Activated T-cell treated with anti-CD3 and anti-CD28 coated beads, Interleukin-2, amount 50 U/mL, for 4 hours (primary cell): ENCODE measurements around the gene METTL15. TPM values are rescaled to one million over a fixed set of nuclear protein-coding genes. Genes with fewer than 3 reads are reported as not detected.
"Not testable (repeated sequence)": the region's sequence is repeated elsewhere in the genome, so short reads cannot be mapped to it uniquely, and the experiment has no call there.

Source experiments
- ATAC-seq, 2 donors: fragments of 200-7000 bp; cut with Tn5 transposase; one replicate each; pipeline ENCODE4 v1.10.0; 2021
- DNase-seq: peaks from one replicate; pipeline ENCODE4 v3.0.0-alpha.2; 2020
- H3K27me3 Mint-ChIP-seq: one replicate; pipeline ENCODE4 v1.8.0; 2021; ENCODE audit warnings: low read depth, mixed read lengths
- H3K36me3 Mint-ChIP-seq: one replicate; pipeline ENCODE4 v1.8.0; 2022; ENCODE audit warnings: mixed read lengths; ENCODE audit not compliant: insufficient read depth
- H3K4me1 Mint-ChIP-seq: one replicate; pipeline ENCODE4 v1.8.0; 2021; ENCODE audit warnings: low read depth, mixed read lengths
- H3K4me3 Mint-ChIP-seq: one replicate; pipeline ENCODE4 v1.8.0; 2021; ENCODE audit warnings: mild to moderate bottlenecking, moderate library complexity, mixed read lengths
- H3K9me3 Mint-ChIP-seq: one replicate; pipeline ENCODE4 v1.8.0; 2021; ENCODE audit warnings: mixed read lengths
- total RNA-seq, 3 donors: library from RNA; stranded (reverse); gene quantifications; one replicate each; pipeline ENCODE4 v1.2.1, GENCODE V29; 2021

METTL15 gene, protein sequence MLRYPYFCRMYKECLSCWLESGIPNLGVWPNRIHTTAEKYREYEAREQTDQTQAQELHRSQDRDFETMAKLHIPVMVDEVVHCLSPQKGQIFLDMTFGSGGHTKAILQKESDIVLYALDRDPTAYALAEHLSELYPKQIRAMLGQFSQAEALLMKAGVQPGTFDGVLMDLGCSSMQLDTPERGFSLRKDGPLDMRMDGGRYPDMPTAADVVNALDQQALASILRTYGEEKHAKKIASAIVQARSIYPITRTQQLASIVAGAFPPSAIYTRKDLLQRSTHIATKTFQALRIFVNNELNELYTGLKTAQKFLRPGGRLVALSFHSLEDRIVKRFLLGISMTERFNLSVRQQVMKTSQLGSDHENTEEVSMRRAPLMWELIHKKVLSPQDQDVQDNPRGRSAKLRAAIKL
- total RNA-seq: 10 to 100 TPM in 2 of 3 donors, 1 to 10 TPM in 1; 8.1 to 10.9 (median 10.2) TPM

- DNase-seq (peak; percentile 93), ATAC-seq (peak; percentile 97)
- peaks cover 2% of the 10 kb centered on the region for H3K36me3 Mint-ChIP-seq
- no peaks in the 10 kb centered on the region for H3K27me3 Mint-ChIP-seq
- H3K4me1 Mint-ChIP-seq: peaks cover 52% of the 10 kb centered on the region
- no peaks in the 10 kb centered on the region for H3K9me3 Mint-ChIP-seq
- H3K4me3 Mint-ChIP-seq: peak within 1 kb of the TSS; percentile 99
Observed at GRCh38 chr11:28107750-28108618, at the start of gene METTL15, which contains the start of gene KIF18A. TSS of gene METTL15 (plus strand) at chr11:28108388. CDS start at chr11:28113335, 4,947 bp downstream. TSS of gene KIF18A (minus strand) at chr11:28108156. CDS start at chr11:28097947, 10,209 bp downstream.

- Mint-ChIP-seq H3K4me3 (no peak overlapping the region), H3K36me3 (no peaks in the 10 kb centered on the region)
- no peak for ATAC-seq
Observed at GRCh38 chr11:28071305-28071704, 36.9 kb upstream of the METTL15 start.

DNA sequence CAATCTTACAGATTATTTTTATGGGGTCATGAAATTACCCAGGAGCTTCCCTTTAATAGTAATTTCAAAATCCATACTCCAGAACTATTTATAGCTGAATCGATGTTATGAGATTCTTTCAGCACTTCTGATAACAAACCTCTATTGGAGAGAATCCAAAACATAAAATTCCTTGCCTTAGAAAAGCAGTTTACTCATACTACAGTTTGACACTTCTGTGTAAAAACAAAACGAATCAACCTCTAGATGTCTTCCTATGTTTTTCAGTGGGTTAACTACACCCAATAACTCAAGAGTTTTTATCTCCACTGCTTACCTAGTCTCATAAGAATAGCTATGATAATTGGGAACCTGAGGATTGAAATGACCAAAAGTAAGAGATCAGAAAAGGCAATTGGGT, 35.9 kb upstream of the METTL15 start:
- Mint-ChIP-seq H3K27me3 (no peaks in the 10 kb centered on the region), H3K9me3 (no peaks in the 10 kb centered on the region), H3K4me1 (peaks cover 3% of the 10 kb centered on the region), H3K36me3 (no peaks in the 10 kb centered on the region), H3K4me3 (no peak overlapping the region)
- DNase-seq: no peak
- no peak for ATAC-seq

More at GRCh38 chr11:28071305-28071704, 36.9 kb upstream of the METTL15 start:
- no peak for DNase-seq
- Mint-ChIP-seq H3K4me1 (peaks cover 3% of the 10 kb centered on the region), H3K9me3 (no peaks in the 10 kb centered on the region), H3K27me3 (no peaks in the 10 kb centered on the region)

GRCh38 chr11:28077521-28077920, 30.7 kb upstream of the METTL15 start:
- no peak for ATAC-seq
- Mint-ChIP-seq H3K27me3 (no peaks in the 10 kb centered on the region), H3K9me3 (no peaks in the 10 kb centered on the region), H3K4me3 (no peak overlapping the region), H3K4me1 (peaks cover 3% of the 10 kb centered on the region), H3K36me3 (peaks cover 1% of the 10 kb centered on the region)
- no peak for DNase-seq

- Mint-ChIP-seq H3K4me3 (no peak overlapping the region), H3K36me3 (peaks cover 1% of the 10 kb centered on the region), H3K4me1 (no peaks in the 10 kb centered on the region), H3K27me3 (no peaks in the 10 kb centered on the region), H3K9me3 (no peaks in the 10 kb centered on the region)
- no peak for ATAC-seq
- DNase-seq: no peak
Observed at GRCh38 chr11:28083118-28083517, 25.1 kb upstream of the METTL15 start.

GRCh38 chr11:28086569-28086968, 21.6 kb upstream of the METTL15 start:
- ATAC-seq: no peak

GRCh38 chr11:28087192-28087591, 21.0 kb upstream of the METTL15 start:
- not testable (repeated sequence) for ATAC-seq

More at GRCh38 chr11:28086569-28086968, 21.6 kb upstream of the METTL15 start:
- Mint-ChIP-seq H3K27me3 (no peaks in the 10 kb centered on the region), H3K4me3 (no peak overlapping the region), H3K4me1 (no peaks in the 10 kb centered on the region), H3K36me3 (no peaks in the 10 kb centered on the region), H3K9me3 (no peaks in the 10 kb centered on the region)
- DNase-seq: no peak

GRCh38 chr11:28087693-28088092, 20.5 kb upstream of the METTL15 start:
- not testable (repeated sequence) for H3K4me1 Mint-ChIP-seq, H3K27me3 Mint-ChIP-seq, DNase-seq, H3K36me3 Mint-ChIP-seq, ATAC-seq, H3K4me3 Mint-ChIP-seq, H3K9me3 Mint-ChIP-seq

More at GRCh38 chr11:28087192-28087591, 21.0 kb upstream of the METTL15 start:
- not testable (repeated sequence) for H3K4me1 Mint-ChIP-seq, H3K4me3 Mint-ChIP-seq, H3K27me3 Mint-ChIP-seq, DNase-seq, H3K9me3 Mint-ChIP-seq, H3K36me3 Mint-ChIP-seq

- no peaks in the 10 kb centered on the region for H3K36me3 Mint-ChIP-seq
- no peak for ATAC-seq
- no peaks in the 10 kb centered on the region for H3K4me1 Mint-ChIP-seq
- DNase-seq: no peak
- no peaks in the 10 kb centered on the region for H3K27me3 Mint-ChIP-seq
- H3K4me3 Mint-ChIP-seq: no peak overlapping the region
- no peaks in the 10 kb centered on the region for H3K9me3 Mint-ChIP-seq
Observed at GRCh38 chr11:28089378-28089777, 18.8 kb upstream of the METTL15 start.

GRCh38 chr11:28090052-28090749, 18.0 kb upstream of the METTL15 start:
- Mint-ChIP-seq H3K4me3 (no peak overlapping the region), H3K9me3 (no peaks in the 10 kb centered on the region), H3K36me3 (no peaks in the 10 kb centered on the region), H3K4me1 (no peaks in the 10 kb centered on the region), H3K27me3 (no peaks in the 10 kb centered on the region)
- ATAC-seq (no peak), DNase-seq (no peak)

DNA sequence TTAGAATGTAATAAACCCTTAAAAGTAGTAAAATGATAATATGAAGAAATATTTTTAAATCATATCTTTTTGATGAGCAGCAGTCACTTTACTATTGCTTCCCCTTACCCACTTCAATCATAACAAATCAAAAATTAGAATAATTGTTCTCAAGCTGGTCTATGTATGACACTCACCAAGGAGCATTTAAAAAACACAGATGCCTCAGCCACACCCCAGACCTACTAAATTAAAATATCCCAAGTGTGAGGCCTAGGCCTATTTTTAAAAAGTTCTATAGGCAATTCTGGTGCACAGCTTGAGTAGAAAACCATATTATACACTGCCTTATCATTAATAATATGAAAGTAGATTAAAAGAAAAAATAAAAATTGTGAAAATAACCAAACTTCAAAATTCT, 15.4 kb upstream of the METTL15 start:
- Mint-ChIP-seq H3K9me3 (no peaks in the 10 kb centered on the region), H3K4me3 (no peak overlapping the region), H3K4me1 (peaks cover 2% of the 10 kb centered on the region), H3K27me3 (no peaks in the 10 kb centered on the region), H3K36me3 (no peaks in the 10 kb centered on the region)
- ATAC-seq (no peak), DNase-seq (no peak)

- Mint-ChIP-seq H3K36me3 (no peaks in the 10 kb centered on the region), H3K4me1 (peaks cover 2% of the 10 kb centered on the region), H3K27me3 (no peaks in the 10 kb centered on the region), H3K9me3 (no peaks in the 10 kb centered on the region), H3K4me3 (no peak overlapping the region)
- ATAC-seq (no peak), DNase-seq (no peak)
Observed at GRCh38 chr11:28098257-28098656, 9.9 kb upstream of the METTL15 start.

DNA sequence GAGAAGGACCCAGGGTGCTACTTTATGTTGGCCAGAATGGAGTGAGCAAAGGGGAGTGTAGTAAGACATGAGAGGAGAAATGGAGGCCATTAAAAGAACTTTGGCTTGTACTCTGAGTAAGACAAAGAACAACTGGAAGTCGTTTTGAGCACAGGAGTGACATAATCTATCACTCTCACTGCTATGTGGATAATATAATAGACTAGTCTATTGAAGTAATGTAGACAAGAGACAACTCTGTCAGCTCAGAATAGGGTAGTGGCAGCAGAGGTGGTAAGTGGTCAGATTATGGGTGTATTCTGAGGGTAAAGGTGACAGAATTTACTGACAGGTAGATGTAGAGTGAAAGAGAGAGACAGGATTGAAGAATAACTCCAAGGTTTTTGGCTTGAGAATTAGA, 8.5 kb upstream of the METTL15 start:
- ATAC-seq: no peak
- Mint-ChIP-seq H3K4me1 (peaks cover 2% of the 10 kb centered on the region), H3K4me3 (no peak overlapping the region), H3K9me3 (no peaks in the 10 kb centered on the region), H3K36me3 (no peaks in the 10 kb centered on the region), H3K27me3 (no peaks in the 10 kb centered on the region)
- DNase-seq: no peak

DNA sequence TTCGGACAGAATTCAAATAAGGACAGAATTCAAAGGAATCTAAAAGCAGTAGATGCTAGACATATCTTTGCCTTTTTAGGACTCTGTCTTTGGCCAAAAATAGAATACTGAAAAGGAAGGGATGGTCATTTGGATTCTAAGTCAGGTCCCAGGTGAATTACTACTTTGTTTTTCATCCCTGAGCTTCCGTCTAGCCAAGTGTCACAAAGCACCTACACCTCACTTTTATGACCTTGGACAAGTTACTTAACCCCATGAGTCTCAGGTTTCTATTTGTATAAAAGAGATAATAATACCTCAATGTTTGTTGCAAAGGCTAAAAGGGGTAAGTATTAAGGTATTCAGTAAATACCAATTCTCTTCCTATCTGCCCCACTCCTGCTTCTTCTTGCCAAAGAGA, 7.5 kb upstream of the METTL15 start:
- ATAC-seq (no peak), DNase-seq (no peak)
- no peaks in the 10 kb centered on the region for H3K36me3 Mint-ChIP-seq
- H3K4me1 Mint-ChIP-seq: peaks cover 4% of the 10 kb centered on the region
- H3K9me3 Mint-ChIP-seq: no peaks in the 10 kb centered on the region
- no peaks in the 10 kb centered on the region for H3K27me3 Mint-ChIP-seq
- H3K4me3 Mint-ChIP-seq: no peak overlapping the region
